H1 (cell line): ENCODE measurements around the gene TMEM9B. TPM values are rescaled to one million over a fixed set of nuclear protein-coding genes. Genes with fewer than 3 reads are reported as not detected.

Experiments used
- CBX5 ChIP-seq: fragments of 300-800, 300-1000 bp; sonication (generic); IDR thresholded peaks from 2 replicates; pipeline ENCODE4 v1.7.1; 2016; ENCODE audit warnings: antibody characterized with exemption, low read length, low read depth
- CHD1 ChIP-seq: IDR thresholded peaks from 2 replicates; pipeline ENCODE4 v1.6.1; 2012; ENCODE audit warnings: low read depth, low read length, improper control_type of control experiment
- EP300 ChIP-seq, 2 experiments: IDR thresholded peaks; 1 replicate in 1 of 2; 2 replicates in 1 of 2; pipeline ENCODE4 v1.6.1; 2011 to 2012; ENCODE audit warnings: low read depth in 2 of 2, low read length in 2 of 2, mild to moderate bottlenecking in 2 of 2, borderline replicate concordance in 1 of 2, inconsistent platforms in 1 of 2, moderate library complexity in 1 of 2
- NRF1 ChIP-seq: IDR thresholded peaks from 2 replicates; pipeline ENCODE4 v1.6.1; 2011; ENCODE audit warnings: mild to moderate bottlenecking, low read depth, low read length, improper control_type of control experiment
- SUZ12 ChIP-seq: fragments of 200-600 bp; sonication (generic); IDR thresholded peaks from 2 replicates; pipeline ENCODE4 v1.6.1; 2012; ENCODE audit warnings: mild to moderate bottlenecking, inconsistent platforms, low read length, moderate library complexity, mixed read lengths
- polyA plus RNA-seq, 7 experiments: library from polyadenylated mRNA; depleted of rRNA in 3 of 7; stranded (reverse) in 5 of 7; unstranded in 2 of 7; fragments of >200 nt in 5 of 7; fragments of 200-250 nt in 2 of 7; gene quantifications; 1 replicate in 5 of 7; 2 replicates in 1 of 7; 4 replicates in 1 of 7; pipeline versions ENCODE4 v1.2.1 to v1.2.3, GENCODE V29; 2011 to 2013; ENCODE audit warnings: missing spikeins in 2 of 7, mixed read lengths in 2 of 7
- total RNA-seq: library from RNA; stranded (reverse); fragmentation: NEBNext Ultra II Directional; extraction: Animal tissue kit (Norgen Biotek cat#: 25700); gene quantifications from 2 replicates; pipeline ENCODE4 v1.2.1, GENCODE V29; 2021
- TF ChIP-seq, protein P1 (sequence below): IDR thresholded peaks from 2 replicates; pipeline ENCODE4 v1.6.1; 2011; ENCODE audit warnings: low read depth, mild to moderate bottlenecking, low read length; ENCODE audit not compliant: insufficient read depth

Gene TMEM9B
- total and polyA plus RNA-seq, 2 of the 8 experiments (the other 6 are each of a cell fraction or from before 2014, with no cell fraction given): 8.3 to 9.4 TPM

- no peak for TF ChIP-seq CHD1
- TF ChIP-seq NRF1: no peak
- TF ChIP-seq, protein P1, sequence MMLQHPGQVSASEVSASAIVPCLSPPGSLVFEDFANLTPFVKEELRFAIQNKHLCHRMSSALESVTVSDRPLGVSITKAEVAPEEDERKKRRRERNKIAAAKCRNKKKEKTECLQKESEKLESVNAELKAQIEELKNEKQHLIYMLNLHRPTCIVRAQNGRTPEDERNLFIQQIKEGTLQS: no peak
- TF ChIP-seq CBX5: no peak
- no peak for TF ChIP-seq EP300 (IDR thresholded peaks at IDR 0.05; ENCODE audit: borderline replicate concordance in 1 of 2, low read depth in 2 of 2, low read length in 2 of 2)
- no peak for TF ChIP-seq SUZ12
These were observed 56.1 kb downstream of the TMEM9B start (continued) for GRCh38 chr11:8908099-8908498.
